Ascending aorta (tissue), 2 donors: Measurements from ENCODE around the gene ABHD14A. TPM values are rescaled to one million over a fixed set of nuclear protein-coding genes. Genes with fewer than 3 reads are reported as not detected.
A peak's percentile ranks its signal among the peaks of the same experiment; 100 is the strongest.
"Not testable (repeated sequence)": the region's sequence is repeated elsewhere in the genome, so short reads cannot be mapped to it uniquely, and the experiment has no call there.

Source experiments
- DNase-seq, 2 donors: peaks; one replicate each; pipeline ENCODE4 v3.0.0-alpha.2; 2019; ENCODE audit warnings: low spot score in 2 of 2
- H3K27ac ChIP-seq, 2 donors: fragments of 200-600 bp; sonication (generic); one replicate each; pipeline ENCODE4 v1.5.1; 2016 to 2017; ENCODE audit warnings: mild to moderate bottlenecking in 1 of 2
- H3K27me3 ChIP-seq: fragments of 200-600 bp; sonication (generic); one replicate; pipeline ENCODE4 v1.5.1; 2017
- H3K36me3 ChIP-seq, 2 donors: fragments of 200-600 bp; sonication (generic); one replicate each; pipeline ENCODE4 v1.5.1; 2016
- H3K4me1 ChIP-seq, 2 donors: fragments of 200-600 bp; sonication (generic); one replicate each; pipeline ENCODE4 v1.5.1; 2016 to 2017; ENCODE audit warnings: mild to moderate bottlenecking in 1 of 2
- H3K4me3 ChIP-seq, 2 donors: fragments of 200-600 bp; sonication (generic); one replicate each; pipeline ENCODE4 v1.5.1; 2016 to 2017; ENCODE audit warnings: mild to moderate bottlenecking in 1 of 2
- H3K9me3 ChIP-seq, 2 donors: fragments of 200-600 bp; sonication (generic); one replicate each; pipeline ENCODE4 v1.5.1; 2016
- intact Hi-C: fragments of 100-400 bp; cut with DNase I; formaldehyde crosslinking; loops from one replicate; pipeline ENCODE4 v1.15.1; 2023
- total RNA-seq: library from RNA; depleted of rRNA; stranded (reverse); fragments of >200 nt; gene quantifications from one replicate; pipeline ENCODE4 v1.1.0, GENCODE V29; 2016
- TF ChIP-seq, protein P1 (sequence below), 3 experiments: fragments of 200-600 bp in 2 of 3; fragments of 450-650 bp in 1 of 3; sonication (generic) in 2 of 3; IDR thresholded peaks; one replicate each; pipeline ENCODE4 v1.5.1; 2016 to 2019; ENCODE audit warnings: antibody characterized with exemption in 3 of 3, mild to moderate bottlenecking in 1 of 3, moderate library complexity in 1 of 3

The ABHD14A gene
- total RNA-seq, 1 donor from 2014 or later, result 37.4 TPM

DNA sequence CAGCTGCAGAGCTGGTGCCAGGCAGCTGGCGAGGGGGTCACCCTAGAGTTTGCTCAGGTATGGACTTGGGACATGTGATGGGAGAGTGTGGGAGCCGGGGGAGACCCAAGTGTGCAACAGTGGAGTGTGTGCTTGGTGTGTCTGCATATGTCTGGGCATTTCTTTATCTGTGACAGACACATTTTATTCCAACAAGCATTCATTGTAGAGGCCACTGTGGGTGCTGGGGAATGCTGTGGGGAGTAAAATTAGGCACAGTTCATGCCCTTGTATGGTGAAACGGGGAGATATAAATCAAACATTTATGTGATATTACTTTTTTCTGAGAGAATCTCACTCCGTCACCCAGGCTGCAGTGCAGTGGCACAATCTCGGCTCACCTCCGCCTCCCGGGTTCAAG is 12.7 kb downstream of the ABHD14A start:
- H3K4me1 ChIP-seq, result peaks cover 12 to 26% of the 10 kb centered on the region in 2 donors
- H3K27me3 ChIP-seq, result no peaks in the 10 kb centered on the region
- peaks cover 0 to 12% of the 10 kb centered on the region in 2 donors for H3K36me3 ChIP-seq
- intact Hi-C loops, result no loop called here
- H3K4me3 ChIP-seq, result no peak overlapping the region
- H3K27ac ChIP-seq, result no peak overlapping the region
- TF ChIP-seq, protein P1, sequence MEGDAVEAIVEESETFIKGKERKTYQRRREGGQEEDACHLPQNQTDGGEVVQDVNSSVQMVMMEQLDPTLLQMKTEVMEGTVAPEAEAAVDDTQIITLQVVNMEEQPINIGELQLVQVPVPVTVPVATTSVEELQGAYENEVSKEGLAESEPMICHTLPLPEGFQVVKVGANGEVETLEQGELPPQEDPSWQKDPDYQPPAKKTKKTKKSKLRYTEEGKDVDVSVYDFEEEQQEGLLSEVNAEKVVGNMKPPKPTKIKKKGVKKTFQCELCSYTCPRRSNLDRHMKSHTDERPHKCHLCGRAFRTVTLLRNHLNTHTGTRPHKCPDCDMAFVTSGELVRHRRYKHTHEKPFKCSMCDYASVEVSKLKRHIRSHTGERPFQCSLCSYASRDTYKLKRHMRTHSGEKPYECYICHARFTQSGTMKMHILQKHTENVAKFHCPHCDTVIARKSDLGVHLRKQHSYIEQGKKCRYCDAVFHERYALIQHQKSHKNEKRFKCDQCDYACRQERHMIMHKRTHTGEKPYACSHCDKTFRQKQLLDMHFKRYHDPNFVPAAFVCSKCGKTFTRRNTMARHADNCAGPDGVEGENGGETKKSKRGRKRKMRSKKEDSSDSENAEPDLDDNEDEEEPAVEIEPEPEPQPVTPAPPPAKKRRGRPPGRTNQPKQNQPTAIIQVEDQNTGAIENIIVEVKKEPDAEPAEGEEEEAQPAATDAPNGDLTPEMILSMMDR (IDR thresholded peaks at IDR 0.05), result no peak
- no peaks in the 10 kb centered on the region for H3K9me3 ChIP-seq
- no peak for DNase-seq

DNA sequence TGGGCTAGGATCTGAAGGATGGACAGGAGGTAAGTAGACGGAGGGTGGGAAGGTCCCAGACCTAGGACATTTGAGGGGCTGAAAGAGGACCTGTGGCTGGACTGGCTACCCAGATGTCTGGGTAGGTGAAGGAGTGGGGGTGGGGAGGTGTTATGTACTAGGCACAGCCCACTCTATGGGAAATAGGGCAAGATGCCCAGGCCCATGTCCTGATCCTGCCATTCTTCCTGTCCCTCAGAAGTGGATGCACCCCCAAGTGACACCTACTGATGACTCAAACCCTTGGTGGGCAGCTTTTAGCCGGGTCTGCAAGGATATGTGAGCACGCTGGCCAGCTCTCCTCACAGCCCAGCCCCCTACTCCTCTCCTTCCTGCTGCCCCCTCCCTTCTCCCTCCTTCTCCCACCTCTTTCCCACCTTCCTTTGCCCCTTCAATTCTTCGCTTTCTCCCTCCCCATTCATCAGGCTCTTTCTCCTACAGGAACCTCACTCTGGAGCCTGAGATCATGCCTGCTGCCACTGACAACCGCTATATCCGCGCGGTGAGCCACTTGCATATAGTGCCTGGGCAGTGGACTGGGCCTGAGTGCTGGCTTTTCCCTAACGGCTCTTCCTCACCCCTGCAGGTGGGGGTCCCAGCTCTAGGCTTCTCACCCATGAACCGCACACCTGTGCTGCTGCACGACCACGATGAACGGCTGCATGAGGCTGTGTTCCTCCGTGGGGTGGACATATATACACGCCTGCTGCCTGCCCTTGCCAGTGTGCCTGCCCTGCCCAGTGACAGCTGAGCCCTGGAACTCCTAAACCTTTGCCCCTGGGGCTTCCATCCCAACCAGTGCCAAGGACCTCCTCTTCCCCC is 13.7 kb downstream of the ABHD14A start:
- intact Hi-C loops, result no loop called here
- Histone ChIP-seq H3K27me3 (no peaks in the 10 kb centered on the region), H3K9me3 (no peaks in the 10 kb centered on the region), H3K36me3 (peaks cover 2 to 20% of the 10 kb centered on the region in 2 donors), H3K27ac (peak overlapping the region; percentile 61 to 73), H3K4me3 (no peak overlapping the region), H3K4me1 (peaks cover 8 to 21% of the 10 kb centered on the region in 2 donors)
- TF ChIP-seq, protein P1 (IDR thresholded peaks at IDR 0.05), result no peak
- no peak for DNase-seq

DNA sequence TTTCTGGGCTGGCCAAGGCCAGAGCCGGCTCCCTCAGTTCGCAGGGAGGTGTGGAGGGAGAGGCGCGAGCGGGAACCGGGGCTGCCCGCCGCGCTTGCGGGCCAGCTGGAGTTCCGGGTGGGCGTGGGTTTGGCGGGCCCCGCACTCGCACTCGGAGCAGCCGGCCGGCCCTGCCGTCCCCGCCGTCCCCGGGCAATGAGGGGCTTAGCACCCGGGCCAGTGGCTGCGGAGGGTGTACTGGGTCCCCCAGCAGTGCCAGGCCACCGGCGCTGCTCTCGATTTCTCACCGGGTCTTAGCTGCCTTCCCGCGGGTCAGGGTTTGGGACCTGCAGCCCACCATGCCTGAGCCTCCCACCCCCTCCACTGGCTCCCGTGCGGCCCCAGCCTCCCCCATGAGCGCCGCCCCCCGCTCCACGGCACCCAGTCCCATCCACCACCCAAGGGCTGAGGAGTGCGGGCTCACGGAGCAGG is 15.7 kb downstream of the ABHD14A start:
- H3K36me3 ChIP-seq, result peaks cover 4 to 34% of the 10 kb centered on the region in 2 donors
- H3K4me1 ChIP-seq, result peaks cover 12 to 20% of the 10 kb centered on the region in 2 donors
- intact Hi-C loops, H3K27me3 ChIP-seq, H3K9me3 ChIP-seq, DNase-seq, H3K4me3 ChIP-seq: not testable (repeated sequence)
- peak overlapping the region; percentile 61 to 73 for H3K27ac ChIP-seq

DNA sequence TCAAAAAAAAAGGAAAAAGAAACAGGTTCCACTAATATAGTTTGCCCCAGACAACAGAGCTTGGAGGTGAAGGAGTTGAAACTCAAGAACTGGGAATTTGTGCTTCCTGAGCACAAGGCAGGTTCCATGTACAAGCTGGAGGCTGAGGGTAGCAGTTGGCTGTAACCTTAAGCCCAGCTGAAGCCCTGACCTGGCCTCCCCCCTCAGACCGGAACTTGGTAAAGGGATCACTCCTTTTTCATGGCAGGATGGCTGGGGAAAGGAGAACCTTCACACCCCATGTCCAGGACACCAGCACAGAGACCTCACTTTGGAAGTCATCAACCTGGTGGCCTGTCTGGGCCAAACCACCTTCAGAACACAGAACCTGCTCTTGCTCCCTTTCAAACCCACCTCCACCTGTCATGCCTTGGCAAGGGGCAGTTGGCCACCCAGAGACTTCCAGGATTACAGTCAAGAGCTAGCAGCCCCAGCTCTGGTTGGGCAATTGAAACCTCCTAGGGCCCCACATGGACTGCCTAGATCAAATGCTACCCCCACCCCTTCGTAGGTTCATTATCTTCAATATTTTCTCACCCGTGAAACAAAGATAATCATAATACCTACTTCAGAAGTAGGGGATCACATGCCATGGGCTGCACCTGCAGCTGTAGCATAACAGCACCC is 17.3 kb downstream of the ABHD14A start:
- Histone ChIP-seq H3K36me3 (peaks cover 4 to 34% of the 10 kb centered on the region in 2 donors), H3K4me1 (peaks cover 12 to 20% of the 10 kb centered on the region in 2 donors), H3K9me3 (no peaks in the 10 kb centered on the region), H3K4me3 (no peak overlapping the region), H3K27me3 (no peaks in the 10 kb centered on the region), H3K27ac (no peak overlapping the region)
- intact Hi-C loops, result no loop called here
- no peak for DNase-seq
- TF ChIP-seq, protein P1 (IDR thresholded peaks at IDR 0.05), result no peak

DNA sequence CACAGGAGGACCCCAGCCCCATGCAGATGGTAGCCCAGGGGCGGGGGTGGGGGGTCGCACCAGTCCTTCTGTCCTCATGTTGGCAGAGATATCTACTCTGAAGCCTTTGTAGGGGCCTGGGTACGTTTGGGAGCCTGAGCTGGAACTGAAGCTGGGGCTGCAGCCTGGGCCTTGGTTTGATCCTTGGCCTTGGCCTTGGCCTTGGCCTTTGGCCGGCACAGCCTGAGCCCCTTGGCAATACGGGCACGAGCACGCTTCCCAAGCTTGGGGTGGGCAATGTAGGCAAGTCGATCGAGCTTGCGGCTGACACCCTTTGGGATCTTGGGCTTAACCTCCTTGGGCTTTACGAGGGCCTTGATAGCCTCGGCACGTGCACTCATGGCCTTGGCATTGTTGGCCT is 18.8 kb downstream of the ABHD14A start:
- peaks cover 12 to 20% of the 10 kb centered on the region in 2 donors for H3K4me1 ChIP-seq
- intact Hi-C loops, result not testable (repeated sequence)

DNA sequence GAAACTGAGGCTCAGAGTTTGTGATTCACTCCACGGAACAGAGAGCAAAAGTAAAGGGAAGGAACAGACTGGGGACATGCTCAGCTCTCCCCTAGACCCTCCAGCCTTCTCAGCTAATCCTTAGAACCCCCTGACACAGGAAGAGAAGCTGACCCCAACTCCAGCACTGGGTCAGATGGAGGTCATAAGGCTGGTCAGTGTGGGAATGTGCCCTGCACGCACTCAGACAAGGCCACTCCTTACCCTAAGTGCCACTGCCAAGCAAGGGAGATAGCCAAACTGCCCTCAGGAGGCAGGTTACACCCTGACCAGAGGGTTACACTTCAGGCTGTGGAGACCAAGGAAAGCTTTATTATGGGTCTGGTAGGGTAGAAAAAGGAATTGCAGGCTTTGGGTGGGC is 19.7 kb downstream of the ABHD14A start:
- Histone ChIP-seq H3K27ac (peak overlapping the region; percentile 85 to 93), H3K4me3 (peak overlapping the region; percentile 61 to 93)

More for the DNA sequence above, 18.8 kb downstream of the ABHD14A start:
- peaks cover 4 to 34% of the 10 kb centered on the region in 2 donors for H3K36me3 ChIP-seq
- not testable (repeated sequence) for H3K4me3 ChIP-seq, H3K9me3 ChIP-seq, DNase-seq, H3K27me3 ChIP-seq, H3K27ac ChIP-seq

More for the DNA sequence above, 19.7 kb downstream of the ABHD14A start:
- peaks cover 4 to 34% of the 10 kb centered on the region in 2 donors for H3K36me3 ChIP-seq
- intact Hi-C loops, result no loop called here
- H3K9me3 ChIP-seq, result no peaks in the 10 kb centered on the region
- H3K27me3 ChIP-seq, result no peaks in the 10 kb centered on the region
- peaks cover 10 to 13% of the 10 kb centered on the region in 2 donors for H3K4me1 ChIP-seq
- TF ChIP-seq, protein P1 (IDR thresholded peaks at IDR 0.05), result no peak
- no peak for DNase-seq
